Retinal pigment epithelial cell (primary cell): ENCODE measurements around the gene RAB3C.

ENCODE experiments used
- DNase-seq: peaks from one replicate; pipeline ENCODE4 v3.0.0-alpha.2; 2010; ENCODE audit warnings: low read depth
- H3K4me3 ChIP-seq: 2 replicates; pipeline ENCODE4 v1.5.1; 2011; ENCODE audit warnings: mild to moderate bottlenecking, low read length, control low read depth, moderate library complexity
- TF ChIP-seq, protein P1 (sequence below): conservative IDR thresholded peaks from 2 replicates; pipeline ENCODE4 v1.5.1; 2011; ENCODE audit warnings: low read depth, low read length, control low read depth, inconsistent platforms

Gene RAB3C

DNA sequence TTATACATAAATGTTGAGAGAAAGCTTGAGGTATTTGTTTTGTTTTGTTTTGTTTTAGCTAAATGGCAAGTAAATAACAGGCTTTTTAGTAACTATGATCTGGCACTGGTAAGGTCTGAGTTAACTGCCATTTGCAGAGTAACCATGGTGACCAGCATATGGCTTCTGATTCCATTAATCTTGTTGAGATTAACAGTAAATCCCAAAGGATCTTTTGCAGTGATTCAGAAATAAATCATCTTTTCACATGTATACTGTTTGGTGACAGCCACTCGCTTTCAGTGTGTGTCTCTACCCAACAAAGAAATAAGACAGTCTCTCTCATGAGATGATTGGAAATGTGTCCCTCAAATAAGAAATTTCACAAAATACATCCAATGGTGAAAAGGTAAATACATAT lies 235.6 kb downstream of the RAB3C start:
- no peak overlapping the region for H3K4me3 ChIP-seq
- no peak for DNase-seq
- TF ChIP-seq, protein P1, sequence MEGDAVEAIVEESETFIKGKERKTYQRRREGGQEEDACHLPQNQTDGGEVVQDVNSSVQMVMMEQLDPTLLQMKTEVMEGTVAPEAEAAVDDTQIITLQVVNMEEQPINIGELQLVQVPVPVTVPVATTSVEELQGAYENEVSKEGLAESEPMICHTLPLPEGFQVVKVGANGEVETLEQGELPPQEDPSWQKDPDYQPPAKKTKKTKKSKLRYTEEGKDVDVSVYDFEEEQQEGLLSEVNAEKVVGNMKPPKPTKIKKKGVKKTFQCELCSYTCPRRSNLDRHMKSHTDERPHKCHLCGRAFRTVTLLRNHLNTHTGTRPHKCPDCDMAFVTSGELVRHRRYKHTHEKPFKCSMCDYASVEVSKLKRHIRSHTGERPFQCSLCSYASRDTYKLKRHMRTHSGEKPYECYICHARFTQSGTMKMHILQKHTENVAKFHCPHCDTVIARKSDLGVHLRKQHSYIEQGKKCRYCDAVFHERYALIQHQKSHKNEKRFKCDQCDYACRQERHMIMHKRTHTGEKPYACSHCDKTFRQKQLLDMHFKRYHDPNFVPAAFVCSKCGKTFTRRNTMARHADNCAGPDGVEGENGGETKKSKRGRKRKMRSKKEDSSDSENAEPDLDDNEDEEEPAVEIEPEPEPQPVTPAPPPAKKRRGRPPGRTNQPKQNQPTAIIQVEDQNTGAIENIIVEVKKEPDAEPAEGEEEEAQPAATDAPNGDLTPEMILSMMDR: no peak

DNA sequence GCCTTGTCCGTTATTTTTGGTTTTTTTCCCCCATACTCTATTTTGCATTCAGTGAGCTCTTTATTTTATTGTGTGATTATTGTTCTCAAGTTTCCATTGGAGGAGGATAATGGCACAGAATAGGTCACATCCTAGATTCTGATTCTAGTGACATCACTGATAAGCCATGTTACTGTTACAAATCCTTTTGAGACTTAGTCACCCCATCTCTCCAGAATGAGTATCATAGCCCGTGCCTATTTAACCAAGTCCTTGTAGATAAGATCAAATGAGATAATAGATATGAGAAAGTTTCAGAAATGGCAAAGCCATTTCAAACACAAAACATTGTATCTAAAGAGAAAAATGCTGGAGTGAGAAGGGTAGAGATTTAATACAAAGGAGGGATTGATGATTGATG lies 242.6 kb downstream of the RAB3C start:
- H3K4me3 ChIP-seq: no peak overlapping the region
- TF ChIP-seq, protein P1: no peak
- DNase-seq: no peak

DNA sequence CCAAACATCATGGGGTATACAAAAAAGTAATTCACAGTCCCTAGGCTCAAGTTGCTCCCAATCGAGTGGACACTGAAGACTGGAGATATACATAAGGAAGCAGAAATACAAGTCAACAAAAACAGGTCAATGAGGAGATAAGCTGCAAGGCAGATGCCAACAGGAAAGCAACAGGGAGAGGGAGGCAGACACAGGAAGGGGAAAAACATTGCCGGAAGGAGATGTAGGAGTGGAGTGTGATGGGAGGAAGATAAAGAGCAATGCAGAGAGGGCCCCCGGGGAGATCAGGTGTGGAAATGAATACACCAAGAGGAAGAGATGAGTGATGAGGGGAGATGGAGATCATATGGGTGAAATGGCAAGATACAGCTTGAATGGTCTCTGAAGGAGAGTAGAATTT lies 243.0 kb downstream of the RAB3C start:
- TF ChIP-seq, protein P1: no peak
- no peak overlapping the region for H3K4me3 ChIP-seq
- no peak for DNase-seq

DNA sequence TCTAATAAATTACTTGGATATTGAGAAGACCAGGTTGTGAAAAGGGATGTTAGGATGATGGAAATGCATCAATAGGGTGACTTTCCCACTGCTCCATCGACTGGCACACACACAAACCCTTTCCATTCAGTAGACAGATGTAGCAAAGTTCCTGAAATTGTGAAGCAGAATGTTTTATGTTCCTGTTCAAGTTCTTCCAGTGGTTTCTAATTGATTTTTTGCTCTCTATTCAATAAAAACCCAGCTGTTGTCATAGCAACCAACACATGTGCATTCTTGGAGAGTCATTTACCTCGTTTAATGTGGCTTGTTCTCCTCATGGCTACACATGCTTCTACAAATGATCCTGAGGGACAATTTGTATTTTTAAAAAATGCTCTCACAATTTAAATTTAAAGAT lies 244.6 kb downstream of the RAB3C start:
- H3K4me3 ChIP-seq: no peak overlapping the region
- no peak for DNase-seq
- TF ChIP-seq, protein P1: no peak

DNA sequence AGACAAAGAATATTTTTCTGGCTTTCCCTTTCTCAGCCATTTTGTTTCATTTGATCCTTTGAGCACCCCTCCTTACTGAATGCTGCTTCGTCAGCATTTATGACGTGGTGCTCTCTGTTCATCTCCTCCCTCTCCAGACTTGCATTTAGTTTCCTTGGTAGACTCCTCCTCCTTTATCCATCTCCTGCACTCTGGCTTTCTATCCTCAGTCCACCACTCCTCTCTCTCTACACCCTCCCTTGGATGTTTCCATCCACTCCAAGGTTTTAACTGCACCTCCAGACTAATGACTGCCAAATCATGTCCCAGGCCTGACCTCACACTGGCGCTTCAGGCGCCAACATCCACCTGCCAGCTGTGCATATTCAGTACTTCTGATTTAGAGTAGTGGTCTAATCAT lies 245.4 kb downstream of the RAB3C start:
- TF ChIP-seq, protein P1: no peak
- no peak for DNase-seq
- no peak overlapping the region for H3K4me3 ChIP-seq

DNA sequence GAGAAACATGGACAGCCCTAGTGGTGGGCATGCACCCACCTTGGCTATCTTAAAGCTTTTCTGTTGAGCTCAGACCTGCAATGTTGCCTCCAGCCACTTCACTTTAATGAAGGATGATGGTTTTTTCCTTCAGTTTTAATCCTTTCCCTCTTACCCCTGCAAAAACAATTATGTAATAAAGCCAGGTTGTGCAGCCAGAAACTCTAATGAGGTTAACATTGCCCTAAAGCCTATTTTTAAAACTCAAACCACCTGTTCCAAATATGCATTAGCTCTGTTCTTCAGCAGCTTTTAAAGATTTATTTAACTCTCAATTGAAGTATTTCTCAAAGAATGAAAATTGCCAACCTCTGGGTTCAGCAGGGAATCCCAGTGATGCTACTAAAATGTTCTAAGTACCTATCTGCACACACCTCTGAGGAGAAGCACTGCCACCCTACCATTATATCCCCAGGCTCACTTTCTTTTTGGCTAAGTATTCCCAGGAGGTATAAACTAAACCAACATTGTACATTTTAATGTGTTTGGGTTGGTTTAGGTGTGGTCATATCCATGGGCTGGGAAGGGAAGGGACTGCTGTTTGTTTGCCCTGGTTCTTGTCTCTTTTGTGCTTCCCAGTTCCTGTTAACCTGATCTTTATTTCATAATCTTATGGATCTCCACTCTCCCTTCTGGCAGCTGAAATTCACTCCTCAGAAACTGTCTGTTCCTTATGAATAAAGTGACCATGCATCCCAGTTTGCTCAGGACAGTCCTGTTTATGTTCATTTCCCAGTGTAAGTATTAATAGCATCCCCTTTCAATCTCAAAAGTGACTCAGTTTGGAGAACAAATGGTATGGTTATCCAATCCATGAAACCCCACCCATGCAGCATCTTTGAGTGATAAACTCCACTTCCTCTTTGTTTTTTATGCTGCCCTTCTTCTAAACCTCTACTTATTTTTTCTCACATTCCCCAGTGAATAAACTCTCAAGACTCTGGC lies 251.7 kb downstream of the RAB3C start:
- no peak overlapping the region for H3K4me3 ChIP-seq
- TF ChIP-seq, protein P1: no peak
- DNase-seq: no peak

DNA sequence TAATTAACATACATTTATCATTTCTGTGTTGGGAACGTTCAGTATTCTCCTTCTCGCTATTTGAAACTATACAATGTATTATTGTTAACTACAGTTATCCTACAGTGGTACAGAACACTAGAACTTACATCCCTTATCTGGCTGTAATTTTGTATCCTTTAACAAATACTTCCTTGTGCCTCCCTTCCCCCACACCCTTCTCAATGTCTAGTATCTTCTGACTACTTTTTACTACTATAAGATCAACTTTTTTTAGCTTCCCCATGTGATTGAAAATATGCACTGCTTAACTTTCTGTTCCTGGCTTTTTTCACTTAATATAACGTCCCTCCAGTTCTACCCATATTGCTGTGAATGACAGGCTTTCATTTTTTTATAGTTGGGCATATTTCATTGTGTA lies 253.5 kb downstream of the RAB3C start:
- no peak overlapping the region for H3K4me3 ChIP-seq
- DNase-seq: no peak
- TF ChIP-seq, protein P1: no peak
